Right lobe of liver (tissue), 4 donors: ENCODE data around the gene NDUFB11.
"Not testable (repeated sequence)": the region's sequence is repeated elsewhere in the genome, so short reads cannot be mapped to it uniquely, and the experiment has no call there.

Experiments
- CTCF ChIP-seq, 4 donors: fragments of 200-600 bp in 3 of 4; fragments of 450-650 bp in 1 of 4; IDR thresholded peaks; one replicate each; pipeline versions ENCODE4 v1.5.1 to v1.8.0; 2016 to 2022; ENCODE audit warnings: antibody characterized with exemption in 4 of 4, mild to moderate bottlenecking in 2 of 4
- POLR2A ChIP-seq: fragments of 450-650 bp; IDR thresholded peaks from one replicate; pipeline ENCODE4 v1.6.1; 2017; ENCODE audit warnings: antibody characterized with exemption, mild to moderate bottlenecking
- donor health status: DM: no; HTN: no; CAD: no.
- donor health status: DM: no; HTN: no; CAD: no.
- donor health status: DM: no; HTN: yes; CAD: no.

- not testable (repeated sequence) for TF ChIP-seq CTCF (IDR thresholded peaks at IDR 0.05); POLR2A
These were observed 33.4 kb downstream of the NDUFB11 start for GRCh38 chrX:47110936-47111615.
